Measurements from ENCODE around the gene SUPT3H. TPM values are rescaled to one million over a fixed set of nuclear protein-coding genes. Genes with fewer than 3 reads are reported as not detected.
A peak's percentile ranks its signal among the peaks of the same experiment; 100 is the strongest.

The SUPT3H gene
- polyA plus RNA-seq, 3 donors: 2.4 to 3.5 (median 2.5) TPM

DNA sequence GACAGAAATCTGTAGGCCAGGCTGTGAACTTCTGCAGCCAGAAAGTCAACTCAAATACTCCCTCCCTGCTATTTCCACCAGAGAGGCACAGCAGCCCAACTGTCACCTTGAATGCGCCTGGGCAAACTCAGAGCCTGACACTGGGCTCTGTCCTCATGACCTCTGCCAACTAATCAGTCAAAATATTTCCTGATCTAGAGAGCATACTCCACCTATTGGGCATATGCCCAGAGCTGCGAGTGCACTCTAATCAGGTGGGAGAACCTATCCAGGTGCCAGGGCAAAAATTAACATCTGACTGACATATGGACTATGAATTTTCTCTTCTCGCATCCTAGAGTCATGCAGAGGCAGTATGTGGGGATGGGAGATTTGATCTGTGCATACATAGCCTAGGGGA, 455.9 kb downstream of the SUPT3H start:
- H2AFZ ChIP-seq (ENCODE audit: insufficient read depth, low read depth, low read length, poor library complexity, severe bottlenecking): no peak overlapping the region
- no peaks in the 10 kb centered on the region for H3K36me3 ChIP-seq (replicated peaks in 1 of 2; ENCODE audit: control insufficient read depth in 1 of 2, insufficient read depth in 2 of 2, low read length in 2 of 2)
- no peak overlapping the region for H3K9ac ChIP-seq (ENCODE audit: insufficient read depth, low read length, poor library complexity, severe bottlenecking)
- no peak for DNase-seq
- no peaks in the 10 kb centered on the region for H4K20me1 ChIP-seq (ENCODE audit: insufficient read depth, low read length)
- peaks cover 0 to 2% (median 0%) of the 10 kb centered on the region in 7 donors for H3K9me3 Mint-ChIP-seq
- no peaks in the 10 kb centered on the region for H3K27me3 Mint-ChIP-seq (ENCODE audit: low read depth in 3 of 3)
- 90% methylated on average over 2 of the region's 3 CpGs for WGBS (ENCODE audit: insufficient coverage)
- H3K4me2 ChIP-seq (replicated peaks; ENCODE audit: extremely low read depth, low read length, poor library complexity, severe bottlenecking): no peak overlapping the region
- no peaks in the 10 kb centered on the region for H3K79me2 ChIP-seq (ENCODE audit: insufficient read depth, low read length)
- no peak overlapping the region for H3K4me3 Mint-ChIP-seq
- no peak overlapping the region for H3K4me3 ChIP-seq (replicated peaks in 1 of 3; ENCODE audit: low read depth in 2 of 3, low read length in 3 of 3)
- H3K4me1 ChIP-seq (ENCODE audit: control insufficient read depth in 1 of 2, insufficient read depth in 2 of 2, low read length in 2 of 2): peaks cover 5 to 9% of the 10 kb centered on the region in 2 donors
- intact Hi-C loops (cut with micrococcal nuclease): no loop called here
- H3K9me3 ChIP-seq (replicated peaks in 1 of 2; ENCODE audit: control insufficient read depth in 1 of 2, insufficient read depth in 1 of 2, low read length in 2 of 2): no peaks in the 10 kb centered on the region
- H3K4me1 Mint-ChIP-seq: peaks cover 13% of the 10 kb centered on the region
- H3K36me3 Mint-ChIP-seq: no peaks in the 10 kb centered on the region
- H3K27me3 ChIP-seq (ENCODE audit: control insufficient read depth in 2 of 2, insufficient read depth in 2 of 2, low read length in 2 of 2): no peaks in the 10 kb centered on the region
- TF ChIP-seq, protein P1, sequence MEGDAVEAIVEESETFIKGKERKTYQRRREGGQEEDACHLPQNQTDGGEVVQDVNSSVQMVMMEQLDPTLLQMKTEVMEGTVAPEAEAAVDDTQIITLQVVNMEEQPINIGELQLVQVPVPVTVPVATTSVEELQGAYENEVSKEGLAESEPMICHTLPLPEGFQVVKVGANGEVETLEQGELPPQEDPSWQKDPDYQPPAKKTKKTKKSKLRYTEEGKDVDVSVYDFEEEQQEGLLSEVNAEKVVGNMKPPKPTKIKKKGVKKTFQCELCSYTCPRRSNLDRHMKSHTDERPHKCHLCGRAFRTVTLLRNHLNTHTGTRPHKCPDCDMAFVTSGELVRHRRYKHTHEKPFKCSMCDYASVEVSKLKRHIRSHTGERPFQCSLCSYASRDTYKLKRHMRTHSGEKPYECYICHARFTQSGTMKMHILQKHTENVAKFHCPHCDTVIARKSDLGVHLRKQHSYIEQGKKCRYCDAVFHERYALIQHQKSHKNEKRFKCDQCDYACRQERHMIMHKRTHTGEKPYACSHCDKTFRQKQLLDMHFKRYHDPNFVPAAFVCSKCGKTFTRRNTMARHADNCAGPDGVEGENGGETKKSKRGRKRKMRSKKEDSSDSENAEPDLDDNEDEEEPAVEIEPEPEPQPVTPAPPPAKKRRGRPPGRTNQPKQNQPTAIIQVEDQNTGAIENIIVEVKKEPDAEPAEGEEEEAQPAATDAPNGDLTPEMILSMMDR (IDR thresholded peaks at IDR 0.05): no peak
- H3K27ac Mint-ChIP-seq: no peak overlapping the region
- H3K27ac ChIP-seq (ENCODE audit: low read depth in 1 of 2, low read length in 2 of 2): no peak overlapping the region

DNA sequence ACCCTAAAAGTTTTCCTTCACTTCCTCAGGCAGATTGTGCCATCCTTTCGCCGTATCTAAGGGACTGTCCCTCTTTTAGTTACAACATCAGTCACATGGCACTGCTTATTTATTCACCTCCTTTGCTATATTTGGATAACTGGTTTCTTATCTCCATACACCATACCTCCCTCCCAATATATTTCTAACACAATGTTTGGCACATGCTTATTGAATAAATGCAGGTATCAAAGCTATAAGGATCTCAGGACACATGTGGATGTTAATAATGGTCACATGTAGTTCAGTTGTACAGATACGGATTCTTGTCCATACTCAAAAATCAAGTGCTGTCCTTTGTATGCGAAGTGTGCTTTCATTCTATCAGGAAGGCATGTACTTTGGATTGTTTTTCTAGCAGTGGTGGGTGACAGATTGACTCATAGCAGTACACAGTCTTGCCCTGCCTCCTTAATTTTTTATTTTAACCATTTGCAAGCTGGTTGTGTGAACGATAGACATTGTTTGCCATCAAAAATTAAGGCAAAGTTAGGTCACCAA, 456.7 kb downstream of the SUPT3H start:
- peaks cover 5 to 9% of the 10 kb centered on the region in 2 donors for H3K4me1 ChIP-seq (ENCODE audit: control insufficient read depth in 1 of 2, insufficient read depth in 2 of 2, low read length in 2 of 2)
- Mint-ChIP-seq H3K27ac (peak overlapping the region in 1 of 7 donors; percentile 66), H3K36me3 (no peaks in the 10 kb centered on the region), H3K9me3 (peaks cover 0 to 3% (median 0%) of the 10 kb centered on the region in 7 donors), H3K4me3 (peak overlapping the region in 1 of 2 donors; percentile 58), H3K4me1 (peaks cover 13% of the 10 kb centered on the region), H3K27me3 (ENCODE audit: low read depth in 3 of 3) (no peaks in the 10 kb centered on the region)
- no peak overlapping the region for H3K27ac ChIP-seq (ENCODE audit: low read depth in 1 of 2, low read length in 2 of 2)
- H2AFZ ChIP-seq (ENCODE audit: insufficient read depth, low read depth, low read length, poor library complexity, severe bottlenecking): no peak overlapping the region
- H3K9me3 ChIP-seq (replicated peaks in 1 of 2; ENCODE audit: control insufficient read depth in 1 of 2, insufficient read depth in 1 of 2, low read length in 2 of 2): no peaks in the 10 kb centered on the region
- H3K36me3 ChIP-seq (replicated peaks in 1 of 2; ENCODE audit: control insufficient read depth in 1 of 2, insufficient read depth in 2 of 2, low read length in 2 of 2): no peaks in the 10 kb centered on the region
- no peaks in the 10 kb centered on the region for H3K79me2 ChIP-seq (ENCODE audit: insufficient read depth, low read length)
- no peak overlapping the region for H3K9ac ChIP-seq (ENCODE audit: insufficient read depth, low read length, poor library complexity, severe bottlenecking)
- H3K4me2 ChIP-seq (replicated peaks; ENCODE audit: extremely low read depth, low read length, poor library complexity, severe bottlenecking): peak overlapping the region; percentile 5
- TF ChIP-seq, protein P1 (IDR thresholded peaks at IDR 0.05): no peak
- intact Hi-C loops (cut with micrococcal nuclease): no loop called here
- DNase-seq: peak in 2 of 3 donors; percentile 14 to 48
- H4K20me1 ChIP-seq (ENCODE audit: insufficient read depth, low read length): no peaks in the 10 kb centered on the region
- no peaks in the 10 kb centered on the region for H3K27me3 ChIP-seq (ENCODE audit: control insufficient read depth in 2 of 2, insufficient read depth in 2 of 2, low read length in 2 of 2)
- H3K4me3 ChIP-seq (replicated peaks in 1 of 3; ENCODE audit: low read depth in 2 of 3, low read length in 3 of 3): no peak overlapping the region
- 90% methylated on average over 1 of the region's 5 CpGs for WGBS (ENCODE audit: insufficient coverage)
